Gastroesophageal sphincter (tissue), 4 donors: ENCODE measurements around the gene FLOT2. TPM values are rescaled to one million over a fixed set of nuclear protein-coding genes. Genes with fewer than 3 reads are reported as not detected.

Experiments used
- ATAC-seq: fragments of 150-250 bp; one replicate; pipeline ENCODE4 v1.9.1; 2016; ENCODE audit warnings: mild to moderate bottlenecking, moderate library complexity
- H3K27ac ChIP-seq, 4 donors: fragments of 200-600 bp; sonication (generic) in 3 of 4; 1 replicate in 3 of 4; 2 replicates in 1 of 4; pipeline ENCODE4 v1.5.1; 2016 to 2019
- H3K27me3 ChIP-seq: fragments of 200-600 bp; sonication (generic); one replicate; pipeline ENCODE4 v1.5.1; 2019
- H3K36me3 ChIP-seq, 2 donors: fragments of 200-600 bp; sonication (generic); one replicate each; pipeline ENCODE4 v1.5.1; 2019; ENCODE audit warnings: control low read depth in 1 of 2
- H3K4me1 ChIP-seq, 3 donors: fragments of 200-600 bp; sonication (generic); 1 replicate in 2 of 3; 2 replicates in 1 of 3; pipeline ENCODE4 v1.5.1; 2016 to 2019; ENCODE audit warnings: control low read depth in 2 of 3
- H3K4me3 ChIP-seq, 2 donors: fragments of 200-600 bp; sonication (generic); one replicate each; pipeline ENCODE4 v1.5.1; 2019; ENCODE audit warnings: mild to moderate bottlenecking in 1 of 2, moderate library complexity in 1 of 2
- H3K9me3 ChIP-seq, 3 donors: fragments of 200-600 bp; sonication (generic); one replicate each; pipeline ENCODE4 v1.5.1; 2017 to 2019; ENCODE audit warnings: control low read depth in 2 of 3
- EP300 ChIP-seq: sonication (generic); formaldehyde crosslinking; IDR thresholded peaks from one replicate; pipeline ENCODE4 v1.6.1; 2017; ENCODE audit warnings: antibody characterized with exemption, mild to moderate bottlenecking
- POLR2A ChIP-seq, 2 donors: fragments of 450-650 bp; IDR thresholded peaks; one replicate each; pipeline ENCODE4 v1.6.1; 2017; ENCODE audit warnings: antibody characterized with exemption in 2 of 2, mild to moderate bottlenecking in 2 of 2, moderate library complexity in 1 of 2
- POLR2AphosphoS5 ChIP-seq: sonication (generic); formaldehyde crosslinking; IDR thresholded peaks from one replicate; pipeline ENCODE4 v1.6.1; 2017; ENCODE audit warnings: antibody characterized with exemption
- WGBS, 2 donors: methylation state at CpG; one replicate each; pipeline ENCODE4 v1.1.5; 2018; ENCODE audit warnings: low coverage in 1 of 2; 5-methylcytosine and 5-hydroxymethylcytosine counted together
- total RNA-seq, 4 donors: library from RNA; depleted of rRNA; stranded (reverse); fragments of >200 nt; gene quantifications; one replicate each; pipeline ENCODE4 v1.1.0, GENCODE V29; 2016
- TF ChIP-seq, protein P1 (sequence below), 4 experiments: fragments of 200-600 bp in 2 of 4; fragments of 450-650 bp in 2 of 4; sonication (generic) in 1 of 4; IDR thresholded peaks; one replicate each; pipeline ENCODE4 v1.5.1; 2017 to 2019; ENCODE audit warnings: antibody characterized with exemption in 4 of 4, mild to moderate bottlenecking in 2 of 4, moderate library complexity in 2 of 4

FLOT2 gene
- total RNA-seq, 4 donors from 2014 or later: 71.6 to 107 (median 91.2) TPM

DNA sequence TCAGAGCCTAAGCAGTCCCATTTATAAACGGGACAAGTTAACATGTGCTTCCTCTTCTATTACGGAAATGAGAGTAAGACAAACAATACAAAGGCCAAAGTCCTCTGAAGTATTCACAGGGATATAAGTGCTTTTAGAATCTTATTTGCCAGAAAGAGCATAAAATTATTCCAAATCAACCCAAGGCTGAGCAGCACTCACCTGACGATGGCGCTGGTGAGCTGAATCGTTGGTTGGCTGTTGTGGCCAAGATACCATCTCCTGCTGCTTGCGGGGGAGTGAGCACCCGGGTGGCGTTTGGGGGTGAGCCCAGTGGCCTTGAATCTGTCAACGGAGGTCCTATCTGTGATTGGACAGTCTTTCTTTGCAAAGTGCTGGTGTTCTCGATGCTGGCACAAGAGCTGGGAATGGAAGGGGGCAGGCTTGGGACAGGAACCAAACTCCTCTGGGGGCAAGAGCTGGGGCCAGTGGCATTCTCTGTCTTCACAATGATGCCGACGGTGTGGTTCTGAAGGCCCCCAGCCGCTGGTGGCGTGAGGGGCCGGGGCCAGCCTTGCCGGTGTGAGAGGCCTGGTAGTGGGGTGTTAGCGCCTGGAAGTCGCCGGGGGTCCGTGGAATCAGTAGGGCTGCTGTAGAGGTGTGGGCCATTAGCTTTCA, 14.9 kb upstream of the FLOT2 start:
- TF ChIP-seq, protein P1, sequence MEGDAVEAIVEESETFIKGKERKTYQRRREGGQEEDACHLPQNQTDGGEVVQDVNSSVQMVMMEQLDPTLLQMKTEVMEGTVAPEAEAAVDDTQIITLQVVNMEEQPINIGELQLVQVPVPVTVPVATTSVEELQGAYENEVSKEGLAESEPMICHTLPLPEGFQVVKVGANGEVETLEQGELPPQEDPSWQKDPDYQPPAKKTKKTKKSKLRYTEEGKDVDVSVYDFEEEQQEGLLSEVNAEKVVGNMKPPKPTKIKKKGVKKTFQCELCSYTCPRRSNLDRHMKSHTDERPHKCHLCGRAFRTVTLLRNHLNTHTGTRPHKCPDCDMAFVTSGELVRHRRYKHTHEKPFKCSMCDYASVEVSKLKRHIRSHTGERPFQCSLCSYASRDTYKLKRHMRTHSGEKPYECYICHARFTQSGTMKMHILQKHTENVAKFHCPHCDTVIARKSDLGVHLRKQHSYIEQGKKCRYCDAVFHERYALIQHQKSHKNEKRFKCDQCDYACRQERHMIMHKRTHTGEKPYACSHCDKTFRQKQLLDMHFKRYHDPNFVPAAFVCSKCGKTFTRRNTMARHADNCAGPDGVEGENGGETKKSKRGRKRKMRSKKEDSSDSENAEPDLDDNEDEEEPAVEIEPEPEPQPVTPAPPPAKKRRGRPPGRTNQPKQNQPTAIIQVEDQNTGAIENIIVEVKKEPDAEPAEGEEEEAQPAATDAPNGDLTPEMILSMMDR (IDR thresholded peaks at IDR 0.05): no peak
- TF ChIP-seq POLR2AphosphoS5: no peak
- no peak for TF ChIP-seq POLR2A (IDR thresholded peaks at IDR 0.05)
- ATAC-seq: no peak
- Histone ChIP-seq H3K36me3 (peaks cover 3 to 97% of the 10 kb centered on the region in 2 donors), H3K9me3 (no peaks in the 10 kb centered on the region), H3K27ac (peak overlapping the region in 1 of 4 donors; percentile 12), H3K27me3 (no peaks in the 10 kb centered on the region), H3K4me3 (no peak overlapping the region), H3K4me1 (peaks cover 7 to 29% (median 18%) of the 10 kb centered on the region in 3 donors)
- WGBS, 2 donors: 54 to 93% methylated on average over 5 to 8 of the region's 20 CpGs

- Histone ChIP-seq H3K27ac (peak overlapping the region in 1 of 4 donors; percentile 12), H3K4me1 (peaks cover 7 to 32% (median 22%) of the 10 kb centered on the region in 3 donors), H3K4me3 (no peak overlapping the region), H3K9me3 (no peaks in the 10 kb centered on the region), H3K36me3 (peaks cover 0 to 97% of the 10 kb centered on the region in 2 donors), H3K27me3 (no peaks in the 10 kb centered on the region)
- 82 to 90% methylated on average over 2 of the region's 13 CpGs for WGBS, 2 donors
- TF ChIP-seq EP300 (no peak), POLR2A (IDR thresholded peaks at IDR 0.05) (no peak), POLR2AphosphoS5 (no peak)
- TF ChIP-seq, protein P1 (IDR thresholded peaks at IDR 0.05): no peak
- ATAC-seq: no peak
Measured at GRCh38 chr17:28911411-28912045, 14.0 kb upstream of the FLOT2 start.

GRCh38 chr17:28910534-28910933, 13.0 kb upstream of the FLOT2 start:
- H3K27ac ChIP-seq: no peak overlapping the region
- H3K4me3 ChIP-seq: no peak overlapping the region
- TF ChIP-seq POLR2A (IDR thresholded peaks at IDR 0.05): no peak
- TF ChIP-seq, protein P1 (IDR thresholded peaks at IDR 0.05): no peak
- no peak for TF ChIP-seq POLR2AphosphoS5
- no peak for TF ChIP-seq EP300
- no peak for ATAC-seq
- no peaks in the 10 kb centered on the region for H3K27me3 ChIP-seq
- peaks cover 0 to 97% of the 10 kb centered on the region in 2 donors for H3K36me3 ChIP-seq
- peaks cover 7 to 36% (median 22%) of the 10 kb centered on the region in 3 donors for H3K4me1 ChIP-seq
- 71 to 75% methylated on average over 1 of the region's 1 CpG for WGBS, 2 donors
- no peaks in the 10 kb centered on the region for H3K9me3 ChIP-seq

- Histone ChIP-seq H3K4me3 (no peak overlapping the region), H3K27ac (peak overlapping the region; percentile 77 to 89 (median 80)), H3K4me1 (peaks cover 7 to 41% (median 22%) of the 10 kb centered on the region in 3 donors), H3K36me3 (peaks cover 0 to 83% of the 10 kb centered on the region in 2 donors), H3K27me3 (no peaks in the 10 kb centered on the region), H3K9me3 (no peaks in the 10 kb centered on the region)
- WGBS, 2 donors: 14 to 60% methylated on average over 1 to 2 of the region's 6 CpGs
- TF ChIP-seq EP300 (no peak), POLR2A (IDR thresholded peaks at IDR 0.05) (no peak), POLR2AphosphoS5 (peak; percentile 54)
- TF ChIP-seq, protein P1 (IDR thresholded peaks at IDR 0.05): peak in 1 of 4 experiments; percentile 7
- peak; percentile 75 for ATAC-seq
Measured at GRCh38 chr17:28908640-28909167, 11.2 kb upstream of the FLOT2 start.
